Measurements from ENCODE around the gene TDRD3.

The TDRD3 gene

GRCh38 chr13:60412909-60413616 is 16.0 kb downstream of the TDRD3 start:
- Mint-ChIP-seq H3K27ac (no peak overlapping the region), H3K4me3 (no peak overlapping the region), H3K9me3 (peaks cover 4 to 6% of the 10 kb centered on the region in 2 donors), H3K4me1 (peaks cover 38% of the 10 kb centered on the region), H3K27me3 (no peaks in the 10 kb centered on the region)
- ATAC-seq (no peak), DNase-seq (no peak)

GRCh38 chr13:60414177-60414576 is 17.2 kb downstream of the TDRD3 start:
- H3K4me1 Mint-ChIP-seq, result peaks cover 34% of the 10 kb centered on the region
- no peaks in the 10 kb centered on the region for H3K9me3 Mint-ChIP-seq
- no peaks in the 10 kb centered on the region for H3K27me3 Mint-ChIP-seq
- ATAC-seq, result no peak
- H3K4me3 Mint-ChIP-seq, result no peak overlapping the region
- DNase-seq, result no peak
- no peak overlapping the region for H3K27ac Mint-ChIP-seq

GRCh38 chr13:60417734-60418133 is 20.7 kb downstream of the TDRD3 start:
- peak overlapping the region in 1 of 2 donors; percentile 89 for H3K27ac Mint-ChIP-seq
- H3K9me3 Mint-ChIP-seq, result peaks cover 0 to 4% of the 10 kb centered on the region in 2 donors
- peak overlapping the region in 1 of 2 donors; percentile 22 for H3K4me3 Mint-ChIP-seq
- H3K27me3 Mint-ChIP-seq, result no peaks in the 10 kb centered on the region
- peaks cover 15% of the 10 kb centered on the region for H3K4me1 Mint-ChIP-seq
- DNase-seq (no peak), ATAC-seq (peak; percentile 83)

GRCh38 chr13:60418954-60419353 is 21.9 kb downstream of the TDRD3 start:
- H3K9me3 Mint-ChIP-seq, result peaks cover 0 to 4% of the 10 kb centered on the region in 2 donors
- no peak overlapping the region for H3K27ac Mint-ChIP-seq
- ATAC-seq (no peak), DNase-seq (no peak)
- peaks cover 13% of the 10 kb centered on the region for H3K4me1 Mint-ChIP-seq
- H3K4me3 Mint-ChIP-seq, result no peak overlapping the region
- H3K27me3 Mint-ChIP-seq, result no peaks in the 10 kb centered on the region

GRCh38 chr13:60425332-60425731 is 28.3 kb downstream of the TDRD3 start:
- DNase-seq (no peak), ATAC-seq (no peak)
- H3K4me1 Mint-ChIP-seq, result peaks cover 18% of the 10 kb centered on the region
- H3K4me3 Mint-ChIP-seq, result no peak overlapping the region
- peaks cover 0 to 4% of the 10 kb centered on the region in 2 donors for H3K9me3 Mint-ChIP-seq
- no peaks in the 10 kb centered on the region for H3K27me3 Mint-ChIP-seq
- no peak overlapping the region for H3K27ac Mint-ChIP-seq

- H3K27me3 Mint-ChIP-seq, result no peaks in the 10 kb centered on the region
- peaks cover 18% of the 10 kb centered on the region for H3K4me1 Mint-ChIP-seq
- no peak overlapping the region for H3K27ac Mint-ChIP-seq
- ATAC-seq, result no peak
- no peak overlapping the region for H3K4me3 Mint-ChIP-seq
- peaks cover 0 to 4% of the 10 kb centered on the region in 2 donors for H3K9me3 Mint-ChIP-seq
- no peak for DNase-seq
Observed at GRCh38 chr13:60426075-60426474, 29.1 kb downstream of the TDRD3 start.

GRCh38 chr13:60427285-60427684 is 30.3 kb downstream of the TDRD3 start:
- DNase-seq, result no peak
- Mint-ChIP-seq H3K27me3 (no peaks in the 10 kb centered on the region), H3K4me1 (peaks cover 18% of the 10 kb centered on the region), H3K27ac (peak overlapping the region in 1 of 2 donors; percentile 41), H3K9me3 (no peaks in the 10 kb centered on the region), H3K4me3 (peak overlapping the region in 1 of 2 donors; percentile 3)
- ATAC-seq, result no peak

GRCh38 chr13:60431108-60431700 is 34.2 kb downstream of the TDRD3 start:
- DNase-seq, result no peak
- Mint-ChIP-seq H3K27me3 (no peaks in the 10 kb centered on the region), H3K9me3 (no peaks in the 10 kb centered on the region), H3K27ac (no peak overlapping the region), H3K4me1 (peaks cover 20% of the 10 kb centered on the region), H3K4me3 (no peak overlapping the region)
- peak; percentile 82 for ATAC-seq

GRCh38 chr13:60433505-60433904 is 36.5 kb downstream of the TDRD3 start:
- no peak overlapping the region for H3K4me3 Mint-ChIP-seq
- H3K4me1 Mint-ChIP-seq, result peaks cover 15% of the 10 kb centered on the region
- no peak for ATAC-seq
- H3K27ac Mint-ChIP-seq, result no peak overlapping the region
- no peak for DNase-seq
- no peaks in the 10 kb centered on the region for H3K27me3 Mint-ChIP-seq
- H3K9me3 Mint-ChIP-seq, result no peaks in the 10 kb centered on the region

GRCh38 chr13:60435762-60436374 is 38.8 kb downstream of the TDRD3 start:
- Mint-ChIP-seq H3K27me3 (no peaks in the 10 kb centered on the region), H3K4me3 (no peak overlapping the region), H3K27ac (no peak overlapping the region), H3K9me3 (no peaks in the 10 kb centered on the region), H3K4me1 (peaks cover 15% of the 10 kb centered on the region)
- DNase-seq, result no peak
- ATAC-seq, result peak; percentile 46

GRCh38 chr13:60439201-60439600 is 42.2 kb downstream of the TDRD3 start:
- ATAC-seq, result no peak
- H3K4me1 Mint-ChIP-seq, result peaks cover 15% of the 10 kb centered on the region

GRCh38 chr13:60441761-60442160 is 44.7 kb downstream of the TDRD3 start:
- H3K9me3 Mint-ChIP-seq, result no peaks in the 10 kb centered on the region
- no peak for DNase-seq
- ATAC-seq, result no peak
- no peaks in the 10 kb centered on the region for H3K4me1 Mint-ChIP-seq
- H3K27me3 Mint-ChIP-seq, result no peaks in the 10 kb centered on the region
- H3K27ac Mint-ChIP-seq, result no peak overlapping the region
- H3K4me3 Mint-ChIP-seq, result no peak overlapping the region

More at GRCh38 chr13:60439201-60439600, 42.2 kb downstream of the TDRD3 start:
- no peaks in the 10 kb centered on the region for H3K27me3 Mint-ChIP-seq
- H3K4me3 Mint-ChIP-seq, result no peak overlapping the region
- DNase-seq, result no peak
- H3K27ac Mint-ChIP-seq, result no peak overlapping the region
- no peaks in the 10 kb centered on the region for H3K9me3 Mint-ChIP-seq

- Mint-ChIP-seq H3K27me3 (no peaks in the 10 kb centered on the region), H3K27ac (no peak overlapping the region), H3K9me3 (no peaks in the 10 kb centered on the region), H3K4me3 (no peak overlapping the region), H3K4me1 (no peaks in the 10 kb centered on the region)
- DNase-seq (no peak), ATAC-seq (no peak)
Observed at GRCh38 chr13:60448907-60449510, 52.0 kb downstream of the TDRD3 start.

- no peaks in the 10 kb centered on the region for H3K4me1 Mint-ChIP-seq
- no peak for ATAC-seq
- H3K27me3 Mint-ChIP-seq, result no peaks in the 10 kb centered on the region
Observed at GRCh38 chr13:60453490-60453889, 56.5 kb downstream of the TDRD3 start.

GRCh38 chr13:60454425-60454824 is 57.4 kb downstream of the TDRD3 start:
- H3K27me3 Mint-ChIP-seq, result no peaks in the 10 kb centered on the region
- DNase-seq (no peak), ATAC-seq (no peak)
- H3K4me1 Mint-ChIP-seq, result no peaks in the 10 kb centered on the region
- H3K9me3 Mint-ChIP-seq, result no peaks in the 10 kb centered on the region
- H3K27ac Mint-ChIP-seq, result no peak overlapping the region
- H3K4me3 Mint-ChIP-seq, result no peak overlapping the region

More at GRCh38 chr13:60453490-60453889, 56.5 kb downstream of the TDRD3 start:
- DNase-seq, result no peak
- Mint-ChIP-seq H3K27ac (no peak overlapping the region), H3K9me3 (no peaks in the 10 kb centered on the region), H3K4me3 (no peak overlapping the region)

- H3K27ac Mint-ChIP-seq, result no peak overlapping the region
- no peak for DNase-seq
- no peaks in the 10 kb centered on the region for H3K4me1 Mint-ChIP-seq
- no peak overlapping the region for H3K4me3 Mint-ChIP-seq
- no peak for ATAC-seq
- H3K27me3 Mint-ChIP-seq, result no peaks in the 10 kb centered on the region
- no peaks in the 10 kb centered on the region for H3K9me3 Mint-ChIP-seq
Observed at GRCh38 chr13:60463787-60464186, 66.8 kb downstream of the TDRD3 start.

All from stimulated activated naive CD8-positive, alpha-beta T cell treated with anti-CD3 and anti-CD28 coated beads, Interleukin-15, amount 100 ng/mL, for 72 hours (primary cell).